ENCODE results near the gene LIPF.

LIPF gene

DNA sequence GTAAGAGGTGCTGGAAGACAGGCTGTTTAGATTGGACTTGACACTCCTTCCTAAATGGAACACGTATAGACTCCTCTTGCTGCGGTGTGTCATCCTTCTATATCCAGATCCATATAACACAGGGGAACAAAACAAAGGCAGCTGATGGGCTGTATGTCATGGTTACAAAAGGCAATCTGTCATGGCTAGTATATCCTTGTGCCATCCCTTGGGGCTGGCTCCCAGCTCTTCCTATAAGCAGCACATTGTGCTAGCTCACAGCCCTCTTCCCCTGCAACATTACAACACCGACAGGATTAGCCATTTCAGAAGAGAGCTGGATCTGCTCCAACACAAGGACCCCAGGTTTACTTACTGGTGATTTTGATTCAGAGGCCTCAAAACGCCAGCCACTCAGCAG is 57.1 kb downstream of the LIPF start:
- no peak overlapping the region for H3K27ac ChIP-seq
- H3K36me3 ChIP-seq (ENCODE audit: insufficient read depth, low read length), result no peaks in the 10 kb centered on the region
- no peak for TF ChIP-seq FOXP2 (optimal IDR thresholded peaks at IDR 0.05; ENCODE audit: control extremely low read depth, extremely low read length, insufficient read depth)
- no peak for TF ChIP-seq EZH2 (IDR thresholded peaks at IDR 0.05)
- TF ChIP-seq POLR2AphosphoS5 (IDR thresholded peaks at IDR 0.05; ENCODE audit: borderline replicate concordance, low read depth, low read length), result no peak
- H3K4me3 ChIP-seq, result no peak overlapping the region
- no peak for DNase-seq (ENCODE audit: low read depth, low spot score)
- H3K9ac ChIP-seq (ENCODE audit: insufficient read length), result no peak overlapping the region
- no peaks in the 10 kb centered on the region for H3K9me3 ChIP-seq (ENCODE audit: low read depth, low read length)

DNA sequence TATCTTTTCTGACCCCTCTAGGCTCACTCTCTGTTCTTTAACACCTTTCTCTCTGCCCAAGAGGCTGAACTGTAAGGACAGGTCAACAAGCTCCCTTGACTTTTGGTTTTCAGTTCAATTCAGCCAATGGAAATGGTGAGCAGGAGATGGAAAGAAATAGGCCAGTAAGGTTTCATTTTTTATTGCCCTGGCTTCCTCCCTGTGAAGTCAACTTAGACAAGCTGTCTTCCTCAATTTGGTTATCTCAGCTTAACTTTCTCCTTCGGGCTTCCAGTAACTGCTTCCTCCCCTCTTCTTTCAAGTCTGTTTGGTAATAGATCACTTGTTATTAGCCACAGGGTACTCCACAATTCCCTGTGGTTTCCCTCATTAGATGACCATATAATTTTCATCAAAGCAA is 61.6 kb downstream of the LIPF start:
- no peaks in the 10 kb centered on the region for H3K36me3 ChIP-seq (ENCODE audit: insufficient read depth, low read length)
- DNase-seq (ENCODE audit: low read depth, low spot score), result no peak
- H3K4me3 ChIP-seq, result no peak overlapping the region
- TF ChIP-seq POLR2AphosphoS5 (IDR thresholded peaks at IDR 0.05; ENCODE audit: borderline replicate concordance, low read depth, low read length) (no peak), FOXP2 (optimal IDR thresholded peaks at IDR 0.05; ENCODE audit: control extremely low read depth, extremely low read length, insufficient read depth) (no peak), EZH2 (IDR thresholded peaks at IDR 0.05) (no peak)
- no peaks in the 10 kb centered on the region for H3K9me3 ChIP-seq (ENCODE audit: low read depth, low read length)
- H3K9ac ChIP-seq (ENCODE audit: insufficient read length), result no peak overlapping the region
- H3K27ac ChIP-seq, result no peak overlapping the region

DNA sequence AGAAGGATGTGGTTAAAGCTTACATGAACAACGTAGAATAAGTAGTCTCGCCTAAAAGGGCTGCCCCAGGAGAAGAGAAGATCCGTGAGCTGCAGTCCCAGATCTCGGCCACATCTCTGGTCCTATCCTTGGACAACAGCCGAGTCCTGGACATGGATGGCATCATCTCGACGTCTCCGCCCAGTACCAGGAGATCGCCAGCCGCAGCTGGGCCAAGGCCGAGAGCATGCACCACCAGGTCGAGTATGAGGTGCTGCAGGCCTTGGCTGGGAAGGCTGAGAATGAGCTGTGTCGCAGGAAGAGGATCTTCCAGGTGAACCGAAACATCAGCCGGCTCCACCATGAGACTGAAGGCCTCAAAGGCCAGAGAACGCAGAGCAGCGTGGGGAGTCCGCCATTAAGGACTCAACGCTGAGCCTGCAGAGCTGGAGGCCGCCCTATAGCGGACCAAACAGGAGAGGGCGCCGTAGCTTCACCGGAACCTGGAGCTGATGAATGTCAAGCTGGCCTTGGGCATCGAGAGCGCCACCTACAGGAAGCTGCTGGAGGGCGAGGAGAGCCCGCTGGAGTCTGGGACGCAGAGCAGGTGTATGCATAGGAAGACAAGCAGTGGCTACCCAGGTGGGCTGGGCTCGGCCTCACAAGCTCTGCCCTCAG is 64.0 kb downstream of the LIPF start:
- TF ChIP-seq FOXP2 (optimal IDR thresholded peaks at IDR 0.05; ENCODE audit: control extremely low read depth, extremely low read length, insufficient read depth), result no peak
- TF ChIP-seq EZH2 (IDR thresholded peaks at IDR 0.05), result no peak
- TF ChIP-seq POLR2AphosphoS5 (IDR thresholded peaks at IDR 0.05; ENCODE audit: borderline replicate concordance, low read depth, low read length), result no peak

More for the DNA sequence above, 64.0 kb downstream of the LIPF start:
- Histone ChIP-seq H3K27ac (no peak overlapping the region), H3K9ac (ENCODE audit: insufficient read length) (no peak overlapping the region), H3K9me3 (ENCODE audit: low read depth, low read length) (no peaks in the 10 kb centered on the region), H3K36me3 (ENCODE audit: insufficient read depth, low read length) (no peaks in the 10 kb centered on the region), H3K4me3 (no peak overlapping the region)
- no peak for DNase-seq (ENCODE audit: low read depth, low spot score)
